Measurements from ENCODE around the gene MOB1A. TPM values are rescaled to one million over a fixed set of nuclear protein-coding genes. Genes with fewer than 3 reads are reported as not detected.

Gene MOB1A
- polyA plus RNA-seq, 1 donor (not counting 4 experiments of a cell fraction or from before 2014, with no cell fraction given) = 92.4 TPM

- FAIRE-seq = no peak
Observed at GRCh38 chr2:74149570-74150319, 28.9 kb downstream of the MOB1A start.

GRCh38 chr2:74149247-74149525 lies 29.5 kb downstream of the MOB1A start:
- H3K4me1 ChIP-seq (ENCODE audit: control insufficient read depth, extremely low read depth, insufficient read depth, low read length) = peaks cover 19% of the 10 kb centered on the region
- no peaks in the 10 kb centered on the region for H3K9me1 ChIP-seq (ENCODE audit: control insufficient read depth, extremely low read depth, insufficient read depth, low read length)
- H3K9ac ChIP-seq (ENCODE audit: control insufficient read depth, extremely low read depth, insufficient read depth, low read length) = no peak overlapping the region
- H2AFZ ChIP-seq (ENCODE audit: control insufficient read depth, low read length) = no peak overlapping the region
- no peak for DNase-seq (ENCODE audit: low read depth, low spot score)
- H3K36me3 ChIP-seq (ENCODE audit: control insufficient read depth in 2 of 2, extremely low read depth in 1 of 2, insufficient read depth in 2 of 2, low read length in 2 of 2) = peaks cover 6 to 9% of the 10 kb centered on the region in 2 experiments
- H3K4me2 ChIP-seq (ENCODE audit: control insufficient read depth, extremely low read depth, insufficient read depth, low read depth, low read length) = no peak overlapping the region
- no peak overlapping the region for H3K4me3 ChIP-seq (ENCODE audit: control insufficient read depth in 2 of 3, extremely low read depth in 1 of 3, insufficient read depth in 2 of 3, low read depth in 1 of 3, low read length in 3 of 3)
- no peaks in the 10 kb centered on the region for H4K20me1 ChIP-seq (ENCODE audit: control insufficient read depth, extremely low read depth, insufficient read depth, low read length)
- H3K79me2 ChIP-seq (ENCODE audit: control insufficient read depth, insufficient read depth, low read length) = peaks cover 17% of the 10 kb centered on the region
- FAIRE-seq = no peak
- no peaks in the 10 kb centered on the region for H3K27me3 ChIP-seq (ENCODE audit: control insufficient read depth, extremely low read depth, insufficient read depth, low read length)
- TF ChIP-seq EZH2 (IDR thresholded peaks at IDR 0.05; ENCODE audit: low read length) (no peak), CTCF (optimal IDR thresholded peaks at IDR 0.05 in 1 of 3, IDR thresholded peaks at IDR 0.05 in 1 of 3, conservative IDR thresholded peaks at IDR 0.05 in 1 of 3; ENCODE audit: extremely low read depth in 1 of 3, insufficient read depth in 2 of 3, low read length in 3 of 3) (no peak)
- dilution Hi-C loops (cut with MboI; ENCODE audit: extremely low pct_ligation_motif_present, low sequenced_read_pairs) = no loop called here
- H3K9me3 ChIP-seq (ENCODE audit: control insufficient read depth, low read depth, low read length) = no peaks in the 10 kb centered on the region
- no peak overlapping the region for H3K27ac ChIP-seq (ENCODE audit: control insufficient read depth, insufficient read depth, low read length)

More at GRCh38 chr2:74149570-74150319, 28.9 kb downstream of the MOB1A start:
- Histone ChIP-seq H3K9me3 (ENCODE audit: control insufficient read depth, low read depth, low read length) (no peaks in the 10 kb centered on the region), H3K36me3 (ENCODE audit: control insufficient read depth in 2 of 2, extremely low read depth in 1 of 2, insufficient read depth in 2 of 2, low read length in 2 of 2) (peaks cover 3 to 4% of the 10 kb centered on the region in 2 experiments), H4K20me1 (ENCODE audit: control insufficient read depth, extremely low read depth, insufficient read depth, low read length) (no peaks in the 10 kb centered on the region), H3K27me3 (ENCODE audit: control insufficient read depth, extremely low read depth, insufficient read depth, low read length) (no peaks in the 10 kb centered on the region), H3K27ac (ENCODE audit: control insufficient read depth, insufficient read depth, low read length) (no peak overlapping the region), H3K79me2 (ENCODE audit: control insufficient read depth, insufficient read depth, low read length) (peaks cover 17% of the 10 kb centered on the region), H3K4me3 (ENCODE audit: control insufficient read depth in 2 of 3, extremely low read depth in 1 of 3, insufficient read depth in 2 of 3, low read depth in 1 of 3, low read length in 3 of 3) (no peak overlapping the region), H2AFZ (ENCODE audit: control insufficient read depth, low read length) (no peak overlapping the region), H3K4me2 (ENCODE audit: control insufficient read depth, extremely low read depth, insufficient read depth, low read depth, low read length) (no peak overlapping the region), H3K9me1 (ENCODE audit: control insufficient read depth, extremely low read depth, insufficient read depth, low read length) (no peaks in the 10 kb centered on the region), H3K4me1 (ENCODE audit: control insufficient read depth, extremely low read depth, insufficient read depth, low read length) (peaks cover 19% of the 10 kb centered on the region), H3K9ac (ENCODE audit: control insufficient read depth, extremely low read depth, insufficient read depth, low read length) (no peak overlapping the region)
- TF ChIP-seq CTCF (optimal IDR thresholded peaks at IDR 0.05 in 1 of 3, IDR thresholded peaks at IDR 0.05 in 1 of 3, conservative IDR thresholded peaks at IDR 0.05 in 1 of 3; ENCODE audit: extremely low read depth in 1 of 3, insufficient read depth in 2 of 3, low read length in 3 of 3) (no peak), EZH2 (IDR thresholded peaks at IDR 0.05; ENCODE audit: low read length) (no peak)
- DNase-seq (ENCODE audit: low read depth, low spot score) = no peak
- dilution Hi-C loops (cut with MboI; ENCODE audit: extremely low pct_ligation_motif_present, low sequenced_read_pairs) = no loop called here

All from keratinocyte (primary cell).